ENCODE results near the gene PDZD11.
"Not testable (repeated sequence)": the region's sequence is repeated elsewhere in the genome, so short reads cannot be mapped to it uniquely, and the experiment has no call there.

The PDZD11 gene

GRCh38 chrX:70292788-70293187 is 3.1 kb upstream of the PDZD11 start:
- H3K4me3 ChIP-seq (ENCODE audit: low read length) = no peak overlapping the region
- H3K36me3 ChIP-seq (ENCODE audit: insufficient read depth, low read length) = peaks cover 54% of the 10 kb centered on the region
- no peaks in the 10 kb centered on the region for H3K9me3 ChIP-seq (ENCODE audit: insufficient read depth, low read depth, low read length)
- no peaks in the 10 kb centered on the region for H3K27me3 ChIP-seq (ENCODE audit: insufficient read depth, low read length)
- 0% methylated on average over 1 of the region's 1 CpG for WGBS
- H3K9ac ChIP-seq (ENCODE audit: low read depth, low read length) = no peak overlapping the region
- peaks cover 7% of the 10 kb centered on the region; the same call in 1 of the 2 replicates for H3K4me1 ChIP-seq (ENCODE audit: insufficient read depth, low read length)
- H3K27ac ChIP-seq (ENCODE audit: low read depth, low read length) = no peak overlapping the region

GRCh38 chrX:70289168-70289792 is 447 bp downstream of the PDZD11 start:
- Histone ChIP-seq H3K36me3 (ENCODE audit: insufficient read depth, low read length) (peaks cover 49% of the 10 kb centered on the region), H3K9me3 (ENCODE audit: insufficient read depth, low read depth, low read length) (no peaks in the 10 kb centered on the region), H3K4me1 (ENCODE audit: insufficient read depth, low read length) (peaks cover 7% of the 10 kb centered on the region; the same call in 1 of the 2 replicates), H3K27ac (ENCODE audit: low read depth, low read length) (no peak overlapping the region), H3K4me3 (ENCODE audit: low read length) (peak overlapping the region; percentile 98), H3K9ac (ENCODE audit: low read depth, low read length) (peak overlapping the region; percentile 53), H3K27me3 (ENCODE audit: insufficient read depth, low read length) (no peaks in the 10 kb centered on the region)
- WGBS = 33% methylated on average over 9 of the region's 11 CpGs

- Histone ChIP-seq H3K27me3 (ENCODE audit: insufficient read depth, low read length) (no peaks in the 10 kb centered on the region), H3K36me3 (ENCODE audit: insufficient read depth, low read length) (peaks cover 10% of the 10 kb centered on the region), H3K9ac (ENCODE audit: low read depth, low read length) (no peak within 1 kb of the TSS), H3K4me3 (ENCODE audit: low read length) (no peak within 1 kb of the TSS), H3K4me1 (ENCODE audit: insufficient read depth, low read length) (no peaks in the 10 kb centered on the region), H3K27ac (ENCODE audit: low read depth, low read length) (no peak within 1 kb of the TSS), H3K9me3 (ENCODE audit: insufficient read depth, low read depth, low read length) (no peaks in the 10 kb centered on the region)
- 93% methylated on average over 21 of the region's 21 CpGs for WGBS
Measured at GRCh38 chrX:70281951-70282350, 7.8 kb downstream of the PDZD11 start, which contains the start of gene RAB41. RAB41 (plus strand) TSS chrX:70282172; CDS start chrX:70282218, 46 bp downstream.

- no peaks in the 10 kb centered on the region for H3K4me1 ChIP-seq (ENCODE audit: insufficient read depth, low read length)
- 82% methylated on average over 3 of the region's 3 CpGs for WGBS
- no peaks in the 10 kb centered on the region for H3K9me3 ChIP-seq (ENCODE audit: insufficient read depth, low read depth, low read length)
- H3K4me3 ChIP-seq (ENCODE audit: low read length) = no peak overlapping the region
- no peak overlapping the region for H3K27ac ChIP-seq (ENCODE audit: low read depth, low read length)
- no peaks in the 10 kb centered on the region for H3K27me3 ChIP-seq (ENCODE audit: insufficient read depth, low read length)
- H3K36me3 ChIP-seq (ENCODE audit: insufficient read depth, low read length) = no peaks in the 10 kb centered on the region
- no peak overlapping the region for H3K9ac ChIP-seq (ENCODE audit: low read depth, low read length)
Measured at GRCh38 chrX:70280573-70280972, 9.2 kb downstream of the PDZD11 start.

- Histone ChIP-seq H3K36me3 (ENCODE audit: insufficient read depth, low read length) (no peaks in the 10 kb centered on the region), H3K4me3 (ENCODE audit: low read length) (no peak overlapping the region), H3K9me3 (ENCODE audit: insufficient read depth, low read depth, low read length) (no peaks in the 10 kb centered on the region), H3K27ac (ENCODE audit: low read depth, low read length) (no peak overlapping the region), H3K9ac (ENCODE audit: low read depth, low read length) (no peak overlapping the region), H3K27me3 (ENCODE audit: insufficient read depth, low read length) (no peaks in the 10 kb centered on the region), H3K4me1 (ENCODE audit: insufficient read depth, low read length) (no peaks in the 10 kb centered on the region)
- 83% methylated on average over 2 of the region's 3 CpGs for WGBS
Measured at GRCh38 chrX:70279081-70279480, 10.6 kb downstream of the PDZD11 start.

GRCh38 chrX:70274029-70274428 is 15.7 kb downstream of the PDZD11 start:
- not testable (repeated sequence) for H3K27me3 ChIP-seq (ENCODE audit: insufficient read depth, low read length); H3K9me3 ChIP-seq (ENCODE audit: insufficient read depth, low read depth, low read length); H3K27ac ChIP-seq (ENCODE audit: low read depth, low read length); H3K4me1 ChIP-seq (ENCODE audit: insufficient read depth, low read length); H3K9ac ChIP-seq (ENCODE audit: low read depth, low read length); H3K36me3 ChIP-seq (ENCODE audit: insufficient read depth, low read length); H3K4me3 ChIP-seq (ENCODE audit: low read length)
- WGBS = 92% methylated on average over 5 of the region's 7 CpGs

- Histone ChIP-seq H3K27ac (ENCODE audit: low read depth, low read length) (no peak within 1 kb of the TSS), H3K4me1 (ENCODE audit: insufficient read depth, low read length) (no peaks in the 10 kb centered on the region), H3K4me3 (ENCODE audit: low read length) (no peak within 1 kb of the TSS), H3K9me3 (ENCODE audit: insufficient read depth, low read depth, low read length) (no peaks in the 10 kb centered on the region), H3K9ac (ENCODE audit: low read depth, low read length) (no peak within 1 kb of the TSS), H3K27me3 (ENCODE audit: insufficient read depth, low read length) (no peaks in the 10 kb centered on the region), H3K36me3 (ENCODE audit: insufficient read depth, low read length) (no peaks in the 10 kb centered on the region)
Measured at GRCh38 chrX:70268034-70268433, 21.7 kb downstream of the PDZD11 start, which contains the start of gene ARR3. ARR3 (plus strand) TSS chrX:70268334; CDS start chrX:70269386, 1,052 bp downstream.

GRCh38 chrX:70264784-70265183 is 24.9 kb downstream of the PDZD11 start:
- Histone ChIP-seq H3K9me3 (ENCODE audit: insufficient read depth, low read depth, low read length) (no peaks in the 10 kb centered on the region), H3K4me3 (ENCODE audit: low read length) (no peak overlapping the region), H3K27ac (ENCODE audit: low read depth, low read length) (no peak overlapping the region), H3K9ac (ENCODE audit: low read depth, low read length) (no peak overlapping the region), H3K4me1 (ENCODE audit: insufficient read depth, low read length) (no peaks in the 10 kb centered on the region), H3K36me3 (ENCODE audit: insufficient read depth, low read length) (no peaks in the 10 kb centered on the region), H3K27me3 (ENCODE audit: insufficient read depth, low read length) (no peaks in the 10 kb centered on the region)
- WGBS = 49% methylated on average over 3 of the region's 3 CpGs

- H3K27me3 ChIP-seq (ENCODE audit: insufficient read depth, low read length) = no peaks in the 10 kb centered on the region
- no peaks in the 10 kb centered on the region for H3K9me3 ChIP-seq (ENCODE audit: insufficient read depth, low read depth, low read length)
- no peaks in the 10 kb centered on the region for H3K36me3 ChIP-seq (ENCODE audit: insufficient read depth, low read length)
- no peak overlapping the region for H3K4me3 ChIP-seq (ENCODE audit: low read length)
- no peak overlapping the region for H3K27ac ChIP-seq (ENCODE audit: low read depth, low read length)
- H3K9ac ChIP-seq (ENCODE audit: low read depth, low read length) = 0 out of 2 replicates have a peak overlapping the region, but pooled peaks have one; percentile 21
- 12% methylated on average over 7 of the region's 7 CpGs for WGBS
- no peaks in the 10 kb centered on the region for H3K4me1 ChIP-seq (ENCODE audit: insufficient read depth, low read length)
Measured at GRCh38 chrX:70262952-70263567, 26.7 kb downstream of the PDZD11 start.

- 75% methylated on average over 4 of the region's 4 CpGs for WGBS
- no peak within 1 kb of the TSS for H3K9ac ChIP-seq (ENCODE audit: low read depth, low read length)
- H3K4me1 ChIP-seq (ENCODE audit: insufficient read depth, low read length) = no peaks in the 10 kb centered on the region
- no peak within 1 kb of the TSS for H3K4me3 ChIP-seq (ENCODE audit: low read length)
- H3K27ac ChIP-seq (ENCODE audit: low read depth, low read length) = no peak within 1 kb of the TSS
- H3K27me3 ChIP-seq (ENCODE audit: insufficient read depth, low read length) = no peaks in the 10 kb centered on the region
- no peaks in the 10 kb centered on the region for H3K9me3 ChIP-seq (ENCODE audit: insufficient read depth, low read depth, low read length)
- no peaks in the 10 kb centered on the region for H3K36me3 ChIP-seq (ENCODE audit: insufficient read depth, low read length)
Measured at GRCh38 chrX:70260104-70260503, 29.6 kb downstream of the PDZD11 start, which contains the start of gene P2RY4. P2RY4 (minus strand) TSS chrX:70260204; CDS start chrX:70259624, 580 bp downstream.

GRCh38 chrX:70257423-70258288 is 32.1 kb downstream of the PDZD11 start:
- no peaks in the 10 kb centered on the region for H3K4me1 ChIP-seq (ENCODE audit: insufficient read depth, low read length)
- H3K9me3 ChIP-seq (ENCODE audit: insufficient read depth, low read depth, low read length) = no peaks in the 10 kb centered on the region
- H3K27me3 ChIP-seq (ENCODE audit: insufficient read depth, low read length) = no peaks in the 10 kb centered on the region
- WGBS = 86% methylated on average over 5 of the region's 5 CpGs
- no peak overlapping the region for H3K27ac ChIP-seq (ENCODE audit: low read depth, low read length)
- no peaks in the 10 kb centered on the region for H3K36me3 ChIP-seq (ENCODE audit: insufficient read depth, low read length)
- H3K9ac ChIP-seq (ENCODE audit: low read depth, low read length) = no peak overlapping the region
- no peak overlapping the region for H3K4me3 ChIP-seq (ENCODE audit: low read length)

All from HUES64 (cell line).